OCI-LY3 (cell line): ENCODE measurements around the gene CCDC74B.

Source experiments
- H2AFZ ChIP-seq: fragments of 200-600, 300-600 bp; shearing (Covaris generic); 2 replicates; pipeline ENCODE4 v1.6.0; 2014; ENCODE audit warnings: antibody characterized with exemption, low read depth, low read length
- H3K27ac ChIP-seq: fragments of 200-600, 300-600 bp; sonication (generic); 2 replicates; pipeline ENCODE4 v1.5.1; 2014; ENCODE audit warnings: mild to moderate bottlenecking, low read length, moderate library complexity, mixed read lengths
- H3K27me3 ChIP-seq: fragments of 200-600, 300-600 bp; sonication (generic); 2 replicates; pipeline ENCODE4 v1.6.1; 2014; ENCODE audit warnings: low read depth, low read length, mixed read lengths
- H3K36me3 ChIP-seq: fragments of 200-600, 300-600 bp; sonication (generic); replicated peaks from 2 replicates; pipeline ENCODE3; 2014; ENCODE audit warnings: low read depth, low read length, mixed read lengths
- H3K4me1 ChIP-seq: fragments of 300-600, 200-600 bp; sonication (generic); 2 replicates; pipeline ENCODE4 v1.6.1; 2014; ENCODE audit warnings: low read length, mixed read lengths
- H3K4me2 ChIP-seq: fragments of 200-600, 300-600 bp; sonication (generic); 2 replicates; pipeline ENCODE4 v1.6.1; 2014; ENCODE audit warnings: low read length, mixed read lengths
- H3K4me3 ChIP-seq: fragments of 300-600, 200-600 bp; sonication (generic); 2 replicates; pipeline ENCODE4 v1.5.1; 2014; ENCODE audit warnings: antibody characterized with exemption, mild to moderate bottlenecking, low read length, moderate library complexity
- H3K79me2 ChIP-seq: fragments of 300-600, 200-600 bp; shearing (Covaris generic); 2 replicates; pipeline ENCODE4 v1.6.1; 2014; ENCODE audit warnings: mild to moderate bottlenecking, low read length, mixed read lengths
- H3K9ac ChIP-seq: fragments of 300-600, 200-600 bp; shearing (Covaris generic); 2 replicates; pipeline ENCODE4 v1.6.0; 2014; ENCODE audit warnings: mild to moderate bottlenecking, low read length, moderate library complexity
- H3K9me3 ChIP-seq: fragments of 200-600, 300-600 bp; shearing (Covaris generic); 2 replicates; pipeline ENCODE4 v1.6.1; 2014; ENCODE audit warnings: low read length, mixed read lengths; ENCODE audit not compliant: insufficient read depth
- H4K20me1 ChIP-seq: fragments of 200-600, 300-600 bp; sonication (generic); 2 replicates; pipeline ENCODE4 v1.6.1; 2016; ENCODE audit warnings: low read length, mixed read lengths; ENCODE audit not compliant: insufficient read depth
- CTCF ChIP-seq: fragments of 200-600, 300-600 bp; sonication (generic); IDR thresholded peaks from 2 replicates; pipeline ENCODE4 v1.5.1; 2014; ENCODE audit warnings: antibody characterized with exemption, low read length, low read depth
- EZH2phosphoT487 ChIP-seq: fragments of 200-600 bp; shearing (Covaris generic); IDR thresholded peaks from 2 replicates; pipeline ENCODE4 v1.6.1; 2018; ENCODE audit warnings: antibody characterized with exemption, mixed run types, low read depth

Gene CCDC74B

DNA sequence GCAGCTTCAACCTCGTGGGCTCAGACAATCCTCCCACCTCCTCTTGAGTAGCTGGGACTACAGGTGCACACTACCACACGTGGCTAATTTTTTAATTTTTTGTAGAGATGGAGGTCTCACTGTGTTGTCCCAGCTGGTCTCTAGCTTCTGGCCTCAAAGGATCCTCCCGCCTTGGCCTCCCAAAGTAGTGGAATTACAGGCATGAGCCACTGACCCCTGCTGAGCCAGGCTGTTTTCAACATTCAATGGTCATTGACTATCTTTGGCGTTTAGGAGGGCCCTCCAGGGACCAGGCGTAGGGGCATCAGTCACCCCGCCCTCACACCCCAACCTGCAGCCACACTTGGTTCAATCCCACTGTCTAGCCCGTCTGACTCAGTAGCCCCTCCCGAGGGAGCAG is 42.4 kb upstream of the CCDC74B start:
- no peaks in the 10 kb centered on the region for H4K20me1 ChIP-seq
- H3K4me2 ChIP-seq = no peak overlapping the region
- TF ChIP-seq EZH2phosphoT487 (no peak), CTCF (no peak)
- peaks cover 31% of the 10 kb centered on the region for H3K79me2 ChIP-seq
- H3K36me3 ChIP-seq = no peaks in the 10 kb centered on the region
- H3K4me1 ChIP-seq = peaks cover 4% of the 10 kb centered on the region; the same call in 1 of the 2 replicates
- no peaks in the 10 kb centered on the region for H3K9me3 ChIP-seq
- no peak overlapping the region for H3K4me3 ChIP-seq
- H2AFZ ChIP-seq = no peak overlapping the region
- no peak overlapping the region for H3K9ac ChIP-seq
- H3K27ac ChIP-seq = no peak overlapping the region
- no peaks in the 10 kb centered on the region for H3K27me3 ChIP-seq

- Histone ChIP-seq H3K4me3 (no peak overlapping the region), H3K4me1 (peaks cover 4% of the 10 kb centered on the region; the same call in 1 of the 2 replicates), H3K36me3 (no peaks in the 10 kb centered on the region), H2AFZ (no peak overlapping the region), H3K27me3 (no peaks in the 10 kb centered on the region), H3K9me3 (no peaks in the 10 kb centered on the region), H4K20me1 (no peaks in the 10 kb centered on the region), H3K9ac (no peak overlapping the region), H3K4me2 (no peak overlapping the region), H3K27ac (no peak overlapping the region), H3K79me2 (peaks cover 34% of the 10 kb centered on the region)
- no peak for TF ChIP-seq EZH2phosphoT487
- TF ChIP-seq CTCF = no peak
These were observed 41.5 kb upstream of the CCDC74B start for GRCh38 chr2:130186391-130186790.

- no peaks in the 10 kb centered on the region for H3K9me3 ChIP-seq
- H3K79me2 ChIP-seq = peaks cover 39% of the 10 kb centered on the region
- no peak overlapping the region for H3K4me2 ChIP-seq
- no peaks in the 10 kb centered on the region for H3K36me3 ChIP-seq
- H3K4me3 ChIP-seq = no peak overlapping the region
- TF ChIP-seq EZH2phosphoT487 = no peak
- no peak overlapping the region for H3K27ac ChIP-seq
- no peak overlapping the region for H3K9ac ChIP-seq
- no peaks in the 10 kb centered on the region for H3K27me3 ChIP-seq
- H3K4me1 ChIP-seq = peaks cover 4% of the 10 kb centered on the region; the same call in 1 of the 2 replicates
- H2AFZ ChIP-seq = no peak overlapping the region
- H4K20me1 ChIP-seq = no peaks in the 10 kb centered on the region
These were observed 41.0 kb upstream of the CCDC74B start for GRCh38 chr2:130185896-130186295.

DNA sequence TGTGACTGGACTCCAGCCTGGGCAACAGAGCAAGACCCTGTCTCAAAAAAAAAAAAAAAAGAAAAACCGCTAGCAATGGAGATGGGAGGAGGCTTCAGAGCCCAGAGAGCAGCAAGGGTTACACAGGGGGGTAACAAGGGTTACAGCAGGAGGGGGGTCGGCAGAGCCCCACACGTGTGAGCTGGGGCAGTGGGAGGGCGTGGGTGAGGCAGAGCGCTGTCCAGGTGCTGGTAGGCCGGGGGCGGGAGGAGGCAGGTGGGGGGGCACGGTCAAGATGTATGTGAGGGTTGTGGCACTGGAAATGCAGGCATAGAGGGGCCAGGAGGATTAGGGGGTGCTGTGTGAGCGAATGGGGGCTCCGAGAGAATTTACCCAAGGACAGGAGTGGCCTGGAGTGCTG is 40.5 kb upstream of the CCDC74B start:
- H3K27ac ChIP-seq = no peak overlapping the region
- TF ChIP-seq CTCF (no peak), EZH2phosphoT487 (no peak)
- no peak overlapping the region for H3K9ac ChIP-seq
- H3K4me3 ChIP-seq = no peak overlapping the region
- H3K36me3 ChIP-seq = no peaks in the 10 kb centered on the region
- H3K4me2 ChIP-seq = no peak overlapping the region
- H3K4me1 ChIP-seq = peaks cover 5% of the 10 kb centered on the region
- no peaks in the 10 kb centered on the region for H3K9me3 ChIP-seq
- no peaks in the 10 kb centered on the region for H3K27me3 ChIP-seq
- peaks cover 44% of the 10 kb centered on the region for H3K79me2 ChIP-seq
- H4K20me1 ChIP-seq = no peaks in the 10 kb centered on the region
- no peak overlapping the region for H2AFZ ChIP-seq
